NCI-H510A treated with DMSO at 0.1 percent for 48 hours (cell line): ENCODE data around the gene MBP.

Source experiments
- DNase-seq: peaks from one replicate; lab custom pipeline; 2025; lab: John Stamatoyannopoulos, UW

Gene MBP

GRCh38 chr18:76943542-76944339 lies 188.8 kb downstream of the MBP start:
- DNase-seq: no peak

DNA sequence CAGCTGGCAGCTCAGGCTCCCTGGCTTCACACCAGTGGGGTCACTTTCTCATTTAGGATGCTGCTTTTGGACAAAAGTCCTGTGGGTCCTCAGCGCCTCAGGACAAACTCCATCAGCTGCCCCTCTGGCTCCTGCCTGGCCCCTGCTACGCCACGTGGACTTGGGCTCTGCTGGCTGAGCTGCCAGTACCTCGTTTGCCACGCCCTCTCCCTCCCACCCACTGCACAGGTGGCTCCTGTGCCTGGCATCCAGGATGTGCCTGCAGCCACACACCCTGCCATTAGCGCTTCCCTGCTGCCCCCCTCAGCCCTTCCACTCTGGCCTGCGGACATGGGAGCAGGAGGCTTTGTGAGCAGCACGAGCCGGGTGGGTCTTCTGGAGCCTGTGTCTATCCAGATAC lies 191.3 kb downstream of the MBP start:
- no peak for DNase-seq

- no peak for DNase-seq
Measured at GRCh38 chr18:76938619-76939018, 194.0 kb downstream of the MBP start.

DNA sequence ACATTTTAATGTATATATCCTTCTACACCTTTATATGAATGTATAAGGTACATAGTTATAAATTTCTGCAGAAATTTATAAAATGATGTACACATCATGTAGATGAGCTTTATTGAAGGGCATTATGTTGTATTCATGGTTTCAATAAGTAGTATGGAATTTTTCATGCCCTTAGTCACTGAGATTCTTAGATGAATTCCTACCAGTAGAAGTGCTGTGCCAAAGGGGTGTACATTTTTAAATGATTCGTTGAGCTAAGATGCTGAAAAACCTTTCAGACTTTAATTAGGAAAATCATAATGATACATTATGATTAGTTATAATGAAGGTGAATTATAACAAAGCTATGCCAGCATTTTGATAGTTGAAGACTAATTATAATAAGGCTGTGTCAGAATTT lies 195.0 kb downstream of the MBP start:
- DNase-seq: no peak

GRCh38 chr18:76936877-76937276 lies 195.7 kb downstream of the MBP start:
- no peak for DNase-seq

GRCh38 chr18:76935722-76936337 lies 196.8 kb downstream of the MBP start:
- no peak for DNase-seq

DNA sequence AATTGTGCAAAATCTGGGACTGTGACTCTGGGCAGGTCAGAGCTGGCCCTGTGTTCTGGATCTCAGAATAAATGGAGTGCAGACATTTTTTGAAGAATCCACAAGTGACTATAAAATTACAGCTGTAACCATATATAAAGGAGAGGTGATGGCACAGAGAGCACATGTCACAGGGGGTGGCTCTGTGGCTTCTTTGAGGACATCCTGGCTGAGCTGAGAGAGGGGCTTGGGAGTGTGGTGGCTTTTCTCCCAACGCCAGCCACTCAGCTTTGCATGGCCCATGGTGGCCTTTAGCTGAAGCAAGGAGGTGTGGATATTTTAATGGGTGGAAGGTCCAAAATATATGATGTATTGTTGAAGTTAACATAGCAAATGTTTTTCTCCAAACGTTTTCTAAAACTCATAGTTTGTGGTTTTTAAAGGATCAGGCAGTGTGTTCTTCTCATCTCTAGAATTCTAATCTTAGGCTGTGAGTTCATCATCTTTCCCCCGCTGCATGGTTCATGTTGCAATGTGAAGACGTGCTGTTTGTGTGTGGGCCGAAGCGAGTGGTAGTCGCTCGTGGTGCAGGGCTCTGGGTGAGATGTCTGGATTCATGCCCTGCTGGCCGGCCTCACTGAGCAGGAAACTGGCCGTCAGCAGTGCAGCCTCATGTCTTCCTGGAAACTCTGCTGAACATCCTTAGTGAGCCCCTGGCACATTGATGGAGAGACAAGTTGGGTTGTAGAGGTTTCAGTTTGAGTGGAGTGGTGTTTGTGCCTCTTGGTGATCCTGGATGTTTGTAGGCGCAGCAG lies 200.4 kb downstream of the MBP start:
- no peak for DNase-seq

DNA sequence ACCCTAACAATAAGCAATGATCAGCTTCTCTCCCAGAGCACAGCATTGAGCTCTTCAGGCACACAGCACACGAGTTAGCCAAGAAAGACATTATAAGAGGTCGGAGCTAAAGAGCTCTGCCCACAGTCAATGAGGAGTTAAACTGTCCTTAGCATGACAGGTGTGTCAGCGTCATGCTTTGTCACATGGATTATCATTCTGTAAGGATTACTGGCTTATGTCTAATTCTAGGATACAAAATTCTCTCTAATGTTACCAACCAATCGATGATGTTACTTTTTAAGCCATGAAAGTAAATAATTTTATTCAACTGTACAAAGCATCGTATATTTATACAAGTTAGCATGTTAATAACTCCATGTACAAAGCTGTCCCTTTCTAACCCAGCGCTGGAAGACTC lies 201.4 kb downstream of the MBP start:
- no peak for DNase-seq
